ENCODE data around the gene INPP5F. TPM values are rescaled to one million over a fixed set of nuclear protein-coding genes. Genes with fewer than 3 reads are reported as not detected.

Gene INPP5F
- total RNA-seq, 1 donor from 2014 or later, result 46.1 TPM

DNA sequence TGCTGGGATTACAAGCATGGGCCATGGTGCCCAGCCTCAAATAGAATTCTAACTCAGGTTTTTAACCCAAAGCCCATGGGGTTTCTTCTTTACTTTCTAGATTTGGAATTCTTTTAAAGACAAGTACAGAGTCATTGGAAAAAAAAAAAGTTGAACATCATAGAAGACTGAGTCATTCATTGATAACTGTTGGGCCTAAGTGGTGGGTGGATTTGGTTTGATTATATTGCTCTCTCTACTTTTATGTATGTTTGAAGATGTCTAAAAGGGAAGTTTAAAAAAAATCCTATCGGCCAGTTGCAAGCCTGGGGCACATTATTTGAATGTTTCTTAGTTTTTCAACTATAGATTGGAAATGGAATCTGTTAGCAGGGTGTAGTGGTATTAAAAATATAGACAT, 49.7 kb downstream of the INPP5F start:
- Mint-ChIP-seq H3K36me3 (ENCODE audit: insufficient read depth) (no peaks in the 10 kb centered on the region), H3K27ac (no peak overlapping the region), H3K27me3 (no peaks in the 10 kb centered on the region), H3K9me3 (ENCODE audit: low read depth) (peaks cover 3% of the 10 kb centered on the region), H3K4me1 (ENCODE audit: low read depth) (no peaks in the 10 kb centered on the region), H3K4me3 (ENCODE audit: low read depth) (no peak overlapping the region)
- DNase-seq (ENCODE audit: low spot score, unreplicated experiment), result no peak
- TF ChIP-seq, protein P1, sequence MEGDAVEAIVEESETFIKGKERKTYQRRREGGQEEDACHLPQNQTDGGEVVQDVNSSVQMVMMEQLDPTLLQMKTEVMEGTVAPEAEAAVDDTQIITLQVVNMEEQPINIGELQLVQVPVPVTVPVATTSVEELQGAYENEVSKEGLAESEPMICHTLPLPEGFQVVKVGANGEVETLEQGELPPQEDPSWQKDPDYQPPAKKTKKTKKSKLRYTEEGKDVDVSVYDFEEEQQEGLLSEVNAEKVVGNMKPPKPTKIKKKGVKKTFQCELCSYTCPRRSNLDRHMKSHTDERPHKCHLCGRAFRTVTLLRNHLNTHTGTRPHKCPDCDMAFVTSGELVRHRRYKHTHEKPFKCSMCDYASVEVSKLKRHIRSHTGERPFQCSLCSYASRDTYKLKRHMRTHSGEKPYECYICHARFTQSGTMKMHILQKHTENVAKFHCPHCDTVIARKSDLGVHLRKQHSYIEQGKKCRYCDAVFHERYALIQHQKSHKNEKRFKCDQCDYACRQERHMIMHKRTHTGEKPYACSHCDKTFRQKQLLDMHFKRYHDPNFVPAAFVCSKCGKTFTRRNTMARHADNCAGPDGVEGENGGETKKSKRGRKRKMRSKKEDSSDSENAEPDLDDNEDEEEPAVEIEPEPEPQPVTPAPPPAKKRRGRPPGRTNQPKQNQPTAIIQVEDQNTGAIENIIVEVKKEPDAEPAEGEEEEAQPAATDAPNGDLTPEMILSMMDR (IDR thresholded peaks at IDR 0.05; ENCODE audit: unreplicated experiment), result no peak

DNA sequence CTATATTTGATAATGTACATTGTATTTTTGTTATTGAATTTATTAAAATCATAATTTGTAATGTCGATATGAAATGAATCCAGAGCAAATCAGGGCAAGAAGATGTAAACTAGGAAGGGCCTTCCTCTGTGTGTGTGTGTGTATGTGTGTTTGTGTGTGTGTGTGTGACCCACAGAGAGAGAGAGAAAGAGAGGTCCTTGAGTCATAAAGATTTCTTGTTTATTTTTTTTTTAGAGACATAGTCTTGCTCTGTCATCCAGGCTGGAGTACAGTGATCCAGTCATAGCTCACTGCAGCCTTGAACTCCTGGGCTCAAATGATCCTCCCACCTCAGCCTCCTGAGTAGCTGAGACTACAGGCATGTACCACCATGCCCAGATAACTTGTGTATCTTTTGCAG, 50.7 kb downstream of the INPP5F start:
- peaks cover 2% of the 10 kb centered on the region for H3K36me3 Mint-ChIP-seq (ENCODE audit: insufficient read depth)
- peaks cover 3% of the 10 kb centered on the region for H3K9me3 Mint-ChIP-seq (ENCODE audit: low read depth)
- H3K4me3 Mint-ChIP-seq (ENCODE audit: low read depth), result no peak overlapping the region
- TF ChIP-seq, protein P1 (IDR thresholded peaks at IDR 0.05; ENCODE audit: unreplicated experiment), result no peak
- no peaks in the 10 kb centered on the region for H3K4me1 Mint-ChIP-seq (ENCODE audit: low read depth)
- no peaks in the 10 kb centered on the region for H3K27me3 Mint-ChIP-seq
- no peak overlapping the region for H3K27ac Mint-ChIP-seq
- no peak for DNase-seq (ENCODE audit: low spot score, unreplicated experiment)

DNA sequence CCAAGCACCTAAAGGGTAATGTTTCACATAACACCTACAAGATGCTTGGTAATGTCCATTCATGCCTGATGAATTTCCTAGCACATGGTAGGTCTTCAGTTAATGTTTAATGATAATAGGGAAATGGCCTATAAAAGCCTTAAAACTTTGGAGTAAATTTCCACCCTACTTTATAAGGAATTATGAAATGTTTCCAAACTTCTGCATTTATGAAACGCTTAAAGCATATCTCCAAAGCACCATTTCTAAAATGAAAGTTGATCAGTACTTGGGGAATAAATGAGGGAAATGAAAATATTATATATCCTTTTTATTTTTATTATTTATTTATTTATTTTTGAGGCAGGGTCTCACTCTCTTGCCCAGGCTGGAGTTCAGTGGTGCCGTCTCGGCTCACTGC, 51.8 kb downstream of the INPP5F start:
- DNase-seq (ENCODE audit: low spot score, unreplicated experiment), result no peak
- TF ChIP-seq, protein P1 (IDR thresholded peaks at IDR 0.05; ENCODE audit: unreplicated experiment), result no peak
- H3K4me1 Mint-ChIP-seq (ENCODE audit: low read depth), result no peaks in the 10 kb centered on the region
- peaks cover 2% of the 10 kb centered on the region for H3K36me3 Mint-ChIP-seq (ENCODE audit: insufficient read depth)
- no peak overlapping the region for H3K27ac Mint-ChIP-seq
- no peaks in the 10 kb centered on the region for H3K9me3 Mint-ChIP-seq (ENCODE audit: low read depth)
- H3K4me3 Mint-ChIP-seq (ENCODE audit: low read depth), result no peak overlapping the region
- no peaks in the 10 kb centered on the region for H3K27me3 Mint-ChIP-seq

- Mint-ChIP-seq H3K27ac (no peak overlapping the region), H3K36me3 (ENCODE audit: insufficient read depth) (peaks cover 2% of the 10 kb centered on the region), H3K9me3 (ENCODE audit: low read depth) (no peaks in the 10 kb centered on the region), H3K4me3 (ENCODE audit: low read depth) (no peak overlapping the region), H3K27me3 (no peaks in the 10 kb centered on the region), H3K4me1 (ENCODE audit: low read depth) (no peaks in the 10 kb centered on the region)
- DNase-seq (ENCODE audit: low spot score, unreplicated experiment), result no peak
- TF ChIP-seq, protein P1 (IDR thresholded peaks at IDR 0.05; ENCODE audit: unreplicated experiment), result no peak
Measured at GRCh38 chr10:119778776-119779445, 53.1 kb downstream of the INPP5F start.

DNA sequence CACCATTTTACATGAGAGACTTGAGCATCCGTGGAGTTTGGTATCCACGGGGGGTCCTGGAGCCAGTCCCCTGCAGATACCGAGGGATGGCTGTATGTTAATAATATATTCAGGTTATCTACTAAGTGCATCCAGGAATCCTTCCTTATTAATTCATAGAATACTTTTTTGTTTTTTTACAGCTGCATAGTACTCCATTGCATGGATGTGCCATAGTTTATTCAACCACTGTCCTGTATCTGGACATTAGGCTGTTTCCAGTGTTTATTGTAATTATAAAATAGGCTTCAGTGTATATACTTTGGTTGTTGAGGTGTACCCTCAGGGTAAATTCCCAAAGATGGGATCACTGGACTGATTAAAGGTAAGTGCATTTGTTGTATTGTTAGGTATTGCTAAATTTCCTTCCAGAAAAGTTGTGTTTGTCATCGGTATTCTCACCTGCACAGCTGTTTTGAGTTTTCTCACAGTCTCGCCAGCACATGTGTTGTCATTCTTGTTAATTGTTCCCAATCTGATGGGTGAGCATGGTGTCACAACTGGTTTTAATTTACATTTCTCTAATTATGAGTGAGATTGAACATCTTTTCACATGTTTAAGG, 55.1 kb downstream of the INPP5F start:
- no peak overlapping the region for H3K4me3 Mint-ChIP-seq (ENCODE audit: low read depth)
- TF ChIP-seq, protein P1 (IDR thresholded peaks at IDR 0.05; ENCODE audit: unreplicated experiment), result no peak
- H3K36me3 Mint-ChIP-seq (ENCODE audit: insufficient read depth), result peaks cover 2% of the 10 kb centered on the region
- peaks cover 12% of the 10 kb centered on the region for H3K4me1 Mint-ChIP-seq (ENCODE audit: low read depth)
- H3K27ac Mint-ChIP-seq, result no peak overlapping the region
- DNase-seq (ENCODE audit: low spot score, unreplicated experiment), result no peak
- H3K27me3 Mint-ChIP-seq, result no peaks in the 10 kb centered on the region
- H3K9me3 Mint-ChIP-seq (ENCODE audit: low read depth), result no peaks in the 10 kb centered on the region

Measured in progenitor cell of endocrine pancreas (in vitro differentiated cells).